GM23338 (cell line): ENCODE results near the gene PHYH.

Experiments
- CREB1 ChIP-seq: fragments of 250-450 bp; sonication (Bioruptor Pico); IDR thresholded peaks from 2 replicates; pipeline ENCODE4 v1.5.0; 2020; ENCODE audit warnings: low read depth, mild to moderate bottlenecking, moderate library complexity
- EZH2 ChIP-seq: fragments of 200-600 bp; sonication (generic); IDR thresholded peaks from one replicate; pipeline ENCODE4 v1.8.0; 2017; ENCODE audit warnings: antibody characterized with exemption, mild to moderate bottlenecking, low read depth; ENCODE audit not compliant: unreplicated experiment
- EZH2phosphoT487 ChIP-seq: fragments of 200-600 bp; sonication (generic); IDR thresholded peaks from one replicate; pipeline ENCODE4 v1.8.1; 2018; ENCODE audit warnings: antibody characterized with exemption; ENCODE audit not compliant: unreplicated experiment
- JUNB ChIP-seq: IDR thresholded peaks from one replicate; pipeline ENCODE4 v1.6.1; 2016; ENCODE audit warnings: antibody characterized with exemption; ENCODE audit not compliant: unreplicated experiment
- NANOG ChIP-seq: IDR thresholded peaks from 2 replicates; pipeline ENCODE4 v1.6.1; 2016; ENCODE audit warnings: antibody characterized with exemption, borderline replicate concordance
- POLR2AphosphoS5 ChIP-seq: IDR thresholded peaks from 2 replicates; pipeline ENCODE4 v1.6.1; 2016; ENCODE audit warnings: antibody characterized with exemption, low read depth
- ZNF331 ChIP-seq: fragments of 250-450 bp; sonication (Bioruptor Pico); IDR thresholded peaks from 2 replicates; pipeline ENCODE4 v1.5.0; 2020; ENCODE audit warnings: low read depth, mild to moderate bottlenecking, moderate library complexity
- TF ChIP-seq, protein P1 (sequence below), 2 experiments: fragments of 200-600 bp in 1 of 2; sonication (generic) in 1 of 2; conservative IDR thresholded peaks; 2 replicates each; pipeline versions ENCODE4 v1.5.1 to v1.6.1; 2016 to 2017; ENCODE audit warnings: antibody characterized with exemption in 2 of 2, low read depth in 2 of 2, mild to moderate bottlenecking in 2 of 2, moderate library complexity in 1 of 2
- TF ChIP-seq, protein P2 (sequence below): IDR thresholded peaks from one replicate; pipeline ENCODE4 v1.6.1; 2018; ENCODE audit warnings: antibody characterized with exemption; ENCODE audit not compliant: unreplicated experiment

DNA sequence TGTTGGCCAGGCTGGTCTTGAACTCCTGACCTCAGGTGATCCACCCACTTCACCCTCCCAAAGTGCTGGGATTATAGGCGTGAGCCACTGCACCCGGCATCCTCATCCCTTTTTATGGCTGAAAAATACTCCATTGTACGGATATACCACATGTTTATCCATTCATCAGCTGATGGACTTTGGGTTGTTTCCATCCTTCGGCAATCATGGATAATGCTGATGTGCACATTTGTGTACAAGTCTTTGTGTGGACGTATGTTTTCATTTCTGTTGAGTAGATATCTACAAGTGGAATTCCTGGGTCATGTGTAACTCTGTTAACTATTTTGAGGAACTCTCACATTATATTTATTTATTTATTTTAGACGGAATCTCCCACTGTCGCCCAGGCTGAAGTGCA, 59.9 kb downstream of the PHYH start:
- TF ChIP-seq, protein P1, sequence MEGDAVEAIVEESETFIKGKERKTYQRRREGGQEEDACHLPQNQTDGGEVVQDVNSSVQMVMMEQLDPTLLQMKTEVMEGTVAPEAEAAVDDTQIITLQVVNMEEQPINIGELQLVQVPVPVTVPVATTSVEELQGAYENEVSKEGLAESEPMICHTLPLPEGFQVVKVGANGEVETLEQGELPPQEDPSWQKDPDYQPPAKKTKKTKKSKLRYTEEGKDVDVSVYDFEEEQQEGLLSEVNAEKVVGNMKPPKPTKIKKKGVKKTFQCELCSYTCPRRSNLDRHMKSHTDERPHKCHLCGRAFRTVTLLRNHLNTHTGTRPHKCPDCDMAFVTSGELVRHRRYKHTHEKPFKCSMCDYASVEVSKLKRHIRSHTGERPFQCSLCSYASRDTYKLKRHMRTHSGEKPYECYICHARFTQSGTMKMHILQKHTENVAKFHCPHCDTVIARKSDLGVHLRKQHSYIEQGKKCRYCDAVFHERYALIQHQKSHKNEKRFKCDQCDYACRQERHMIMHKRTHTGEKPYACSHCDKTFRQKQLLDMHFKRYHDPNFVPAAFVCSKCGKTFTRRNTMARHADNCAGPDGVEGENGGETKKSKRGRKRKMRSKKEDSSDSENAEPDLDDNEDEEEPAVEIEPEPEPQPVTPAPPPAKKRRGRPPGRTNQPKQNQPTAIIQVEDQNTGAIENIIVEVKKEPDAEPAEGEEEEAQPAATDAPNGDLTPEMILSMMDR (conservative IDR thresholded peaks at IDR 0.05; ENCODE audit: low read depth in 2 of 2) = no peak
- TF ChIP-seq EZH2phosphoT487 (no peak), POLR2AphosphoS5 (no peak), EZH2 (no peak), JUNB (no peak), CREB1 (CRISPR knock-in tag) (no peak), NANOG (no peak), ZNF331 (CRISPR knock-in tag) (no peak)
- TF ChIP-seq, protein P2, sequence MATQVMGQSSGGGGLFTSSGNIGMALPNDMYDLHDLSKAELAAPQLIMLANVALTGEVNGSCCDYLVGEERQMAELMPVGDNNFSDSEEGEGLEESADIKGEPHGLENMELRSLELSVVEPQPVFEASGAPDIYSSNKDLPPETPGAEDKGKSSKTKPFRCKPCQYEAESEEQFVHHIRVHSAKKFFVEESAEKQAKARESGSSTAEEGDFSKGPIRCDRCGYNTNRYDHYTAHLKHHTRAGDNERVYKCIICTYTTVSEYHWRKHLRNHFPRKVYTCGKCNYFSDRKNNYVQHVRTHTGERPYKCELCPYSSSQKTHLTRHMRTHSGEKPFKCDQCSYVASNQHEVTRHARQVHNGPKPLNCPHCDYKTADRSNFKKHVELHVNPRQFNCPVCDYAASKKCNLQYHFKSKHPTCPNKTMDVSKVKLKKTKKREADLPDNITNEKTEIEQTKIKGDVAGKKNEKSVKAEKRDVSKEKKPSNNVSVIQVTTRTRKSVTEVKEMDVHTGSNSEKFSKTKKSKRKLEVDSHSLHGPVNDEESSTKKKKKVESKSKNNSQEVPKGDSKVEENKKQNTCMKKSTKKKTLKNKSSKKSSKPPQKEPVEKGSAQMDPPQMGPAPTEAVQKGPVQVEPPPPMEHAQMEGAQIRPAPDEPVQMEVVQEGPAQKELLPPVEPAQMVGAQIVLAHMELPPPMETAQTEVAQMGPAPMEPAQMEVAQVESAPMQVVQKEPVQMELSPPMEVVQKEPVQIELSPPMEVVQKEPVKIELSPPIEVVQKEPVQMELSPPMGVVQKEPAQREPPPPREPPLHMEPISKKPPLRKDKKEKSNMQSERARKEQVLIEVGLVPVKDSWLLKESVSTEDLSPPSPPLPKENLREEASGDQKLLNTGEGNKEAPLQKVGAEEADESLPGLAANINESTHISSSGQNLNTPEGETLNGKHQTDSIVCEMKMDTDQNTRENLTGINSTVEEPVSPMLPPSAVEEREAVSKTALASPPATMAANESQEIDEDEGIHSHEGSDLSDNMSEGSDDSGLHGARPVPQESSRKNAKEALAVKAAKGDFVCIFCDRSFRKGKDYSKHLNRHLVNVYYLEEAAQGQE = no peak
